ENCODE results near the gene UBL4A.

Gene UBL4A

GRCh38 chrX:154437971-154438893 lies 48.2 kb downstream of the UBL4A start:
- TF ChIP-seq POLR2A (IDR thresholded peaks at IDR 0.05; ENCODE audit: low read depth, low read length): no peak
- FAIRE-seq (no peak), DNase-seq (ENCODE audit: insufficient read length, low spot score) (no peak)

- FAIRE-seq (no peak), DNase-seq (ENCODE audit: insufficient read length, low spot score) (peak; percentile 29)
- peak; percentile 64 for TF ChIP-seq POLR2A (IDR thresholded peaks at IDR 0.05; ENCODE audit: low read depth, low read length)
Measured at GRCh38 chrX:154436983-154437752, 49.2 kb downstream of the UBL4A start, which contains the start of gene GDI1. TSS of gene GDI1 (plus strand) at chrX:154437154. CDS start at chrX:154437255, 101 bp downstream.

DNA sequence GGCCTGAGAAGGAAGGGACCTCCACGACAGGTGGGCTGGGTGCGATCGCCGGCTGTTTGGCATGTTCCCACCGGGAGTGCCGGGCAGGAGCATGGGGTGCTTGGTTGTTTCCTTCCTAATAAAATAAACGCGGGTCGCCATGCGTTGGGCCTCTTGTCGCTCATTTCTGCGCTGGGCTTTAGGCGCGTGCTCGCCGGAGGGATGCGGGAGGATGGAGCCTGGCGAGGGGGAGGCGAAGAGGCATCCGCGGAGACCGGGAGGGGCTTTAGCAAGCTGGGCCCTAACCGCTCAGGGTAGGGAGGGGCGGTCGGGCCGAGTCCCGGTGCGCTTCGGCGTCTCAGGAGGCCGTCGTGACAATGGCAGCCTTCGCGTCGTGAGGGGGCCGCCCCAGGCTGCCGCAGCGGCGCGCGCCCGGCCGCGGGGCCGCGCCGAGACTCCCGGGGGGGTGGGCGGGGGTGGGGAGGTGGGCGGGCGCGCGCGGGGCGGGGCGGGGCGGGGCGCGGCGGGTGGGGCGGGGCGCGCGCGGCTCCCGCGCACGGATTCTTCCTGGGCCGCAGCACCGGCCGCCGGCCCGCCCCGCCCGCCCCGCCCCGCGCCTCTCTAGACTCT lies 49.9 kb downstream of the UBL4A start:
- FAIRE-seq: no peak
- no peak for TF ChIP-seq POLR2A (IDR thresholded peaks at IDR 0.05; ENCODE audit: low read depth, low read length)
- DNase-seq (ENCODE audit: insufficient read length, low spot score): no peak

DNA sequence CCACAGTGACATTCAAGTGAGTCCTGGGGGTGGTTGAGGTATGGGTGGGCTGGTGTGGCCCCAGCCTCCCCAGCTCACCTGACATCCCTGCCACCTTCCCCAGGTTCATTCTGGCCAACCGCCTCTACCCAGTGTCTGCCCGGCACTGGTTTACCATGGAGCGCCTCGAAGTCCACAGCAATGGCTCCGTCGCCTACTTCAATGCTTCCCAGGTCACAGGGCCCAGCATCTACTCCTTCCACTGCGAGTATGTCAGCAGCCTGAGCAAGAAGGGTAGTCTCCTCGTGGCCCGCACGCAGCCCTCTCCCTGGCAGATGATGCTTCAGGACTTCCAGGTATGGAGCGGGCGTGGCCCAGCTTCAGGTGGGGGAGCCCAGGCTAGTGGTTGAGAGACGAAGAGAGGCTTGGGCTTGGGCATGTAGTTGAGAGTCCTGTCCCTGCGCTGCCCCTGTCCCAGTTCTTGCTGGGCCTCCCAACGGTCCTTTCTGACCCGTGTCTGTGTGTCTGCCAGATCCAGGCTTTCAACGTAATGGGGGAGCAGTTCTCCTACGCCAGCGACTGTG lies 51.2 kb downstream of the UBL4A start:
- FAIRE-seq (no peak), DNase-seq (ENCODE audit: insufficient read length, low spot score) (no peak)
- no peak for TF ChIP-seq POLR2A (IDR thresholded peaks at IDR 0.05; ENCODE audit: low read depth, low read length)

GRCh38 chrX:154434394-154435168 lies 51.8 kb downstream of the UBL4A start:
- FAIRE-seq: no peak
- TF ChIP-seq POLR2A (IDR thresholded peaks at IDR 0.05; ENCODE audit: low read depth, low read length): no peak
- no peak for DNase-seq (ENCODE audit: insufficient read length, low spot score)

Data from H54 (cell line).